ENCODE results near the gene SLC39A3.

SLC39A3 gene

GRCh38 chr19:2764945-2765344, 25.1 kb upstream of the SLC39A3 start:
- no peak for TF ChIP-seq CTCF (IDR thresholded peaks at IDR 0.05; ENCODE audit: low read depth, low read length)
- Histone ChIP-seq H3K36me3 (peaks cover 86% of the 10 kb centered on the region), H3K27ac (no peak overlapping the region), H3K9me3 (ENCODE audit: severe bottlenecking) (no peaks in the 10 kb centered on the region), H3K4me3 (ENCODE audit: low read depth, low read length) (no peak overlapping the region), H3K27me3 (ENCODE audit: insufficient read depth, low read depth, severe bottlenecking) (no peaks in the 10 kb centered on the region)
- no peak for DNase-seq

GRCh38 chr19:2763687-2764086, 23.9 kb upstream of the SLC39A3 start:
- H3K27me3 ChIP-seq (ENCODE audit: insufficient read depth, low read depth, severe bottlenecking): no peaks in the 10 kb centered on the region
- DNase-seq: no peak
- H3K27ac ChIP-seq: no peak overlapping the region
- no peak for TF ChIP-seq CTCF (IDR thresholded peaks at IDR 0.05; ENCODE audit: low read depth, low read length)
- H3K36me3 ChIP-seq: peaks cover 93% of the 10 kb centered on the region
- no peaks in the 10 kb centered on the region for H3K9me3 ChIP-seq (ENCODE audit: severe bottlenecking)
- no peak overlapping the region for H3K4me3 ChIP-seq (ENCODE audit: low read depth, low read length)

- TF ChIP-seq CTCF (IDR thresholded peaks at IDR 0.05; ENCODE audit: low read depth, low read length): no peak
- no peaks in the 10 kb centered on the region for H3K27me3 ChIP-seq (ENCODE audit: insufficient read depth, low read depth, severe bottlenecking)
- no peak overlapping the region for H3K4me3 ChIP-seq (ENCODE audit: low read depth, low read length)
- DNase-seq: no peak
- peaks cover 90% of the 10 kb centered on the region for H3K36me3 ChIP-seq
- no peaks in the 10 kb centered on the region for H3K9me3 ChIP-seq (ENCODE audit: severe bottlenecking)
- H3K27ac ChIP-seq: no peak overlapping the region
Measured at GRCh38 chr19:2762783-2763496, 23.1 kb upstream of the SLC39A3 start.

GRCh38 chr19:2761876-2762782, 22.3 kb upstream of the SLC39A3 start:
- DNase-seq: no peak
- Histone ChIP-seq H3K9me3 (ENCODE audit: severe bottlenecking) (no peaks in the 10 kb centered on the region), H3K27ac (no peak overlapping the region), H3K4me3 (ENCODE audit: low read depth, low read length) (no peak overlapping the region), H3K36me3 (peaks cover 88% of the 10 kb centered on the region), H3K27me3 (ENCODE audit: insufficient read depth, low read depth, severe bottlenecking) (no peaks in the 10 kb centered on the region)
- no peak for TF ChIP-seq CTCF (IDR thresholded peaks at IDR 0.05; ENCODE audit: low read depth, low read length)

GRCh38 chr19:2761309-2761677, 21.5 kb upstream of the SLC39A3 start:
- H3K9me3 ChIP-seq (ENCODE audit: severe bottlenecking): no peaks in the 10 kb centered on the region
- no peaks in the 10 kb centered on the region for H3K27me3 ChIP-seq (ENCODE audit: insufficient read depth, low read depth, severe bottlenecking)
- no peak for DNase-seq
- peaks cover 88% of the 10 kb centered on the region for H3K36me3 ChIP-seq
- H3K4me3 ChIP-seq (ENCODE audit: low read depth, low read length): no peak overlapping the region
- no peak overlapping the region for H3K27ac ChIP-seq
- TF ChIP-seq CTCF (IDR thresholded peaks at IDR 0.05; ENCODE audit: low read depth, low read length): no peak
